Hepatocyte (in vitro differentiated cells): ENCODE data around the gene FAM117B.

Experiments used
- EZH2 ChIP-seq: fragments of 200-600 bp; sonication (generic); IDR thresholded peaks from 2 replicates; pipeline ENCODE4 v1.6.1; 2016; ENCODE audit warnings: antibody characterized with exemption, mild to moderate bottlenecking, borderline replicate concordance
- EZH2phosphoT487 ChIP-seq: fragments of 200-600 bp; sonication (generic); IDR thresholded peaks from one replicate; pipeline ENCODE4 v1.6.1; 2018; ENCODE audit warnings: antibody characterized with exemption, mild to moderate bottlenecking, low read depth, moderate library complexity; ENCODE audit not compliant: unreplicated experiment, severe bottlenecking
- TF ChIP-seq, protein P1 (sequence below): fragments of 200-600 bp; sonication (generic); IDR thresholded peaks from 2 replicates; pipeline ENCODE4 v1.5.1; 2016; ENCODE audit warnings: antibody characterized with exemption, mild to moderate bottlenecking; ENCODE audit not compliant: poor library complexity

DNA sequence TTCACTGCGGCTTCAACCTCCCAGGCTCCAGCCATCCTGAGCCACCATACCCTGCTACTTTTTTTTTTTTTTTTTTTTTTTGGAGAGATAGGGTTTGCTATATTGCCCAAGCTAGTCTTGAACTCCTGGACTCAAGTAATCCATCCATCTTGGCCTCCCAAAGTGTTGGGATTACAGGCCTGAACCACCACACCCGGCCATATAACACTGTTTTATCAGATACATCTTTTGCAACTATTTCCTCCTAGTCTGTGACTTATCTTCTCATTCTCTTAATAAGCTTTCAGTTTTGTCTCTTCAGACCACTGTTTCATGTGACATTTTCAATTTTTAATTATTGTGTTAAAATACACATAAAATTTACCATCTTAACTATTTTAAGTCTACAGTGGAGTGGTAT, 35.7 kb upstream of the FAM117B start:
- TF ChIP-seq, protein P1, sequence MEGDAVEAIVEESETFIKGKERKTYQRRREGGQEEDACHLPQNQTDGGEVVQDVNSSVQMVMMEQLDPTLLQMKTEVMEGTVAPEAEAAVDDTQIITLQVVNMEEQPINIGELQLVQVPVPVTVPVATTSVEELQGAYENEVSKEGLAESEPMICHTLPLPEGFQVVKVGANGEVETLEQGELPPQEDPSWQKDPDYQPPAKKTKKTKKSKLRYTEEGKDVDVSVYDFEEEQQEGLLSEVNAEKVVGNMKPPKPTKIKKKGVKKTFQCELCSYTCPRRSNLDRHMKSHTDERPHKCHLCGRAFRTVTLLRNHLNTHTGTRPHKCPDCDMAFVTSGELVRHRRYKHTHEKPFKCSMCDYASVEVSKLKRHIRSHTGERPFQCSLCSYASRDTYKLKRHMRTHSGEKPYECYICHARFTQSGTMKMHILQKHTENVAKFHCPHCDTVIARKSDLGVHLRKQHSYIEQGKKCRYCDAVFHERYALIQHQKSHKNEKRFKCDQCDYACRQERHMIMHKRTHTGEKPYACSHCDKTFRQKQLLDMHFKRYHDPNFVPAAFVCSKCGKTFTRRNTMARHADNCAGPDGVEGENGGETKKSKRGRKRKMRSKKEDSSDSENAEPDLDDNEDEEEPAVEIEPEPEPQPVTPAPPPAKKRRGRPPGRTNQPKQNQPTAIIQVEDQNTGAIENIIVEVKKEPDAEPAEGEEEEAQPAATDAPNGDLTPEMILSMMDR = no peak
- TF ChIP-seq EZH2 (no peak), EZH2phosphoT487 (no peak)
